Activated T-helper 9 cell treated with anti-CD3 and anti-CD28 coated beads, Interleukin-2, amount 50 U/mL, for 16 hours (primary cell): Measurements from ENCODE around the gene NTN1.

Source experiments
- DNase-seq: peaks from one replicate; pipeline ENCODE4 v3.0.0-alpha.2; 2020; ENCODE audit warnings: low read depth

NTN1 gene

GRCh38 chr17:9162275-9162985 is 141.1 kb downstream of the NTN1 start:
- DNase-seq, result no peak

GRCh38 chr17:9166788-9167187 is 145.5 kb downstream of the NTN1 start:
- DNase-seq, result no peak

DNA sequence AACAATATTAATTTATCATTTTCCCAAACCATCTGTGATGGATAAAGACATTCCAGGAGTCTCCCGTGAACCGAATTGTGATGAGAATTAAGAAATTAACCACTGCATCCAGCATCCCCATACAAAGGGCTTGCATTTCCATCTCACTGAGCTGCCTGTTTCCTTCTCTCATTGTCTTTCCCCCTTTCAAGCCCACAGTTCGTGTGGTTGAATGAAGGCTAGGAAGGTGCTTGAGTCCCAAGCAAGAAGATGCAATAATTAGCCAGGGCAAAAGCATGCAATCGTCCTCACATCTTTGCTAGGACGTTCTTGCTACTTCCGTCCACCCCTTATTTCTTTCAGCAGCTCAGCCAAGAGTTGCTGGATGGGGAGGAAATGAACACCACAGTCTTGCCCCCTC is 146.1 kb downstream of the NTN1 start:
- no peak for DNase-seq

DNA sequence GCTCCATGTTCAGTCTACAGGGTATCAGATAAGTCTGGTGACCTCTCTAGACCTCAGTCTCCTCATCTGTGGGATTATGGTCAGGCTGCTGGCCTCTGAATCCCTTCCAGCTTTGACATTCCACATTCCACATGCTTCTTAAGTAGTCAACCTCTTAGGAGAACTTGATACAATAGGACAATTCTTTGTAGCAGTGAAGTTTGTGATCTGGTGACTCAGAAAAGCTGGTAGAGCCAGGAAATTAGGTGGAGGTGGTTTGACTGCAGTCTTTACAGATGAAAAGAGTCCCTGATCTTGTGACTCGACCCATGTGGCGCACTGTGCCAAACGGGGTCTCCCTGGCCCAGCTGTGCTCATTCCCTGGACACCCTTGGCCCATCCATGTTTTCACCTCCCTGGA is 147.8 kb downstream of the NTN1 start:
- DNase-seq, result no peak

- no peak for DNase-seq
These were observed 149.0 kb downstream of the NTN1 start for GRCh38 chr17:9170336-9170735.

DNA sequence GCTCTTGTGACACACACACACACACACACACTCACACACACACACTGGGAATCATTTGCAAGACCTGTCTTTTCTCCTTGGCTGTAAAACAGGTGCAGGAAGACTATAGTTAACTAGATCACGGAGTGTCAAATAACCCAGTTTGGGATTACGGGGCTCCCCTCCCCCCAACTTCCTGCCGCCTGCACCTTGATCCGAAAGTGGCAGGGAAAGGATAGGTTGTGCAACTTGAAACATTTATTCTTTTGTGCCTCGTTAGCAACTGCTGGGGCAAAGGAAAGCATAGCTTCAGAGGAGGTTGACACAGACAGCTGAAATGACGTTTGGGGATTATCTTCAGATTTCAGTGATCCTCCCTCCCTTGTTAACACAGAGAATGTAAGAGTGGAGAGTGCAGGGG is 149.5 kb downstream of the NTN1 start:
- DNase-seq, result no peak

GRCh38 chr17:9173386-9173983 is 152.2 kb downstream of the NTN1 start:
- no peak for DNase-seq

- DNase-seq, result no peak
These were observed 153.0 kb downstream of the NTN1 start for GRCh38 chr17:9174312-9174711.

DNA sequence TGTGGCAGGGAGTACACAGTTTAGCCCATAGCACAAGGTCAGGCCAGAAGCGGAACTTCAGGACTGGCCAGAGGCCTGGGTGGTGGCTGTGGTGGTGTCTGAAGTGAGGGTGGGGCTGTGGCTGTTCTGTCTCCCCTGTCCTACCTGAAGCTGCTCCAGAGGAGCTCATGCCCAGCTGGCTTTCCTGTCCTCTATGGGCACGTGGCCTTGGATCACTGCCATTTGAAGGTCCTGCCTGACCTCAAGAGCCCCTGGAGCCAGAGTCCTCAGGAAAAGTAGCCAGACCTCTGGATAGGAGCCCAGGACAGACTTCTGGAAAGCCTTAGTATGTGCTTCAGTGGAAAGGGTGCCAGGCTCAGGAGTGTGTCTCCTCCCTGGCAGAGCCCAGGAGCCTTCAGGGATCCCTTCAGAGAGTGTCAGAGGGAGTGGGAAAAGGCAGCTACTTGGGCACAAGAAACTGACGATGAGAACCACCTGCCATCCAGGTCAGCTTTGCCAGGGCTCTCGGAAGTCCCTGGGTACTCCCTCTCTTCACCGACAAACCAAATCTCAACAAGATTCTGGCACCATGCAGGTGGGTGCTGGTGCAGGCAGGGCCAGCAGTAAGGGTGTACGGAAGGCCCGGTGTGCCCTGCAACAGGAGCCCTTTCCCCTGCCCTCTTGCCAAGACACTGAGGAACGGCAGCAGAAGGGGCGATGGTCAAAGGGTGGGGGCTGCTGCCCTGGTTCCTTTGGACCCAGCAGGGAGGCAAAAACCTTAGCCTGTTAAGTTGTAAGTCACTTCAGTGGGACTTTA is 153.7 kb downstream of the NTN1 start:
- DNase-seq, result no peak

DNA sequence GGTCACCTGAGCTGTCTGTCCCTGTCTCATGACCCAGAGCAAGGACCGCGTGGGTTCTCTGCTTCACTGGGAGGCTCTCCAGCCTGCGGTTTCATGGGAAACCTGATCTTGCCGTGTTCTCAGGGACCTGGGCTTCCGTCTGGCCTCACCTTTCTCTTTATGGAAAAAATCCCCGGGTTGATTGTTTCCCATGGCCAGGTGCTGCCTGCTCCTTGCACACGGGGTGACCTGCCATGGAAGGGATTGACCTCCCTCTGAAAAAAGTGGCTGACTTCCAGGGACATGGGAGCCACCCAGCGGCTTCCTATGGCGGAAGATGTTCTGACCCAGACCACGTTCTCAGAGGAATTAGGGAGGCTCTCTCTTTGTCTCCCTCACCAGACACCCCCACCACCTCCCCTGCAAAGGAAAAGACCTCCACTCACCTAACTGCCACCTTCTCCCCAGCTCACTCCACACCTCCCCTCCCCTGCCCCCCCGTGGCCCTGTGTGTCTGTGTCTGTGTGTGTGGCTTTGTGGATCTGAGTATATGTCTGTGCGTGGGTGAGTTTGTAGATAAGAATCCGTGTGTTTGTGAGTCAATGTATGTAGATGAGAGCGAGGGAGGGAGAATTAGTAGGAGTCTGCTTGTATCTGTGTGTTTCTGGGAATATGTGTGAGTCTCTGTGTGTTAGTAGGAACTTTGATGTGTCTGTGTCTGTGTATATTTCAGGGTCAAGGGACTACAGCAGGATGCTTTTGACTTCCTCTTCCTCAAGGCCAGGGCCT is 154.6 kb downstream of the NTN1 start:
- DNase-seq, result no peak

- DNase-seq, result no peak
These were observed 155.9 kb downstream of the NTN1 start for GRCh38 chr17:9177212-9177611.

DNA sequence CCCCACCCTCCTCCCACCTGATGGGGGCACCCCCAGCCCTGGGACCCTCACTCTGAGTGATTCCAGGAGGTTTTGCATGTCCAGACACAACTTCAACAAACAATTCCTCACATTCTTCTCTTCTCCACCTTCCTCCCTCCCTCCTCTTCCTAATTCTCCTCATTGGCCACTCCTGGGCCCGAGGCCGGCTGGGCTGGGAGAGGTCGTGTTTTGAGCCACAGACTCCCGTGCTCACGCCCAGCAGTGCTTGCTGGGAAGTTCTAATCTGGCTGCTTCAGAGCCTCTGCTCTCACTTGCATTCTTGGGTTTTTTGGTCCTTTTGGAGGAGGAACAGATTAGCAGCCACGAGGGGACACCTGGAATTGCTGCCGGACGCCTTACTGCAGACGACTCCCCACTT is 157.0 kb downstream of the NTN1 start:
- DNase-seq, result no peak

GRCh38 chr17:9179602-9180001 is 158.3 kb downstream of the NTN1 start:
- no peak for DNase-seq

DNA sequence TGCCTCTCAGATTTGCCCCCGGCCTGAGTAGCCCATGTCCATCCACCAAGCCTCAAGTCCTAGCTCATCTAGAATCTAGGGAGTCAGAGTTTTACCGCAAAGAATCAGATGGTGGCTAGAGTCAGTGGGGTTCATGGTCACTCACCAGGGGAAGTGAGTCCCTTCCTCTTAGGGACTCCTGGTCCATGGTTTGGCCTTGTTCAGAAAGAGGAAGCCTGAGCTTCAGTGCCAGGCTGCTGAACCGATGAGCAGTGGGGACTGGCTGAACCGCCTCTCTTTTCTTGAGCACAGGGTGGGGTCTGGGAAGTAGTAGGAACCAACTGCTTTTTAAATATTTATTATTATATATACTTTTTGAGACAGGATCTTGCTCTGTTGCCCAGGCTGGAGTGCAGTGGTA is 160.3 kb downstream of the NTN1 start:
- DNase-seq, result no peak

DNA sequence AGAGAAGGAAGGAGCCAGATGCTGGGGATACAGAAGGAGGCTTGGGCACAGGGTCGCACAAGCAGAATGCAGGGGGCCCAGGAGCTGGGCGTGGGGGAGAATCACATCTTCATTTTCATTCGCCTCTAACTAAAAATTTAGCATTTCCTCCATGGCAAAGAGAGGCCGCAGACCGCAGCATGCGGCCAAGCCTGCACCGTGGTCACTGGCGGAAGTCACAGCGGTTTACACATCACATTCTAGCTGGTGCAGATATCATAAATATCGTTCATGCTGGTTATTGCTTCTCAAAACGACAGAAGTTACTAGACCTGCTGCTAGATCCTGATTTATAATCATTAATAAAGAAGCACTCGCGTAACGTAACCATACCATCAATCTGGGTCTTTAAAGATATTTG is 162.0 kb downstream of the NTN1 start:
- DNase-seq, result no peak

- no peak for DNase-seq
These were observed 163.8 kb downstream of the NTN1 start for GRCh38 chr17:9185142-9185541.

DNA sequence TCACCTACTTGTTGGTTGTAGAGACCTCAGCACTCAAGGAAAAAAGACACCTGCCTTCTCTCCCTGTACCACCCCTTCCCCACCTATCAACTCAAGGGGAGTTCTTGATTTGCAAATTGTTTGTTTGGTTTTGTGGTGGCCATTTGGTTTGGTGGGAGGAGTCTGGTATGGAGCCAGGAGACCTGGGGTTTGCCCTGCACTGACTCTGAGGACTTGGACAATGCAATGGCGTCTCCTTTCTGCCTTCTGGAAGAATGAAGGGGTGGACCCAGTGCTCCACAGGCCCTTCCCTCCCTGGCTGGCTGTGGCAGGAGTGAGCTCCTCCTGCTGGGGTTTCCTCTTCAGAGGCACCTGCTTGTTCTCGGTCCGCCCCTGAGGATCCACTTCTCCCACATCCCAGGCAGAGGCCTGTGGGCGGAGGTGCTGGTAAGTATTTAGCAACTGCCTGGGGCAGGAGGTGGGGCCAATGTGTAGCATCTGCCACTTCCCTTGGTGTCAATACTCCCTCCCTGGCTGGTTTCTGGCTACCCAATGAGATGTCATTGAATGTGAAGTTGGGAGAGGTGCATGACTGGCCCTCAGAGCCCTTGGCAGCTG is 164.5 kb downstream of the NTN1 start:
- no peak for DNase-seq

- no peak for DNase-seq
These were observed 166.5 kb downstream of the NTN1 start for GRCh38 chr17:9187828-9188227.

DNA sequence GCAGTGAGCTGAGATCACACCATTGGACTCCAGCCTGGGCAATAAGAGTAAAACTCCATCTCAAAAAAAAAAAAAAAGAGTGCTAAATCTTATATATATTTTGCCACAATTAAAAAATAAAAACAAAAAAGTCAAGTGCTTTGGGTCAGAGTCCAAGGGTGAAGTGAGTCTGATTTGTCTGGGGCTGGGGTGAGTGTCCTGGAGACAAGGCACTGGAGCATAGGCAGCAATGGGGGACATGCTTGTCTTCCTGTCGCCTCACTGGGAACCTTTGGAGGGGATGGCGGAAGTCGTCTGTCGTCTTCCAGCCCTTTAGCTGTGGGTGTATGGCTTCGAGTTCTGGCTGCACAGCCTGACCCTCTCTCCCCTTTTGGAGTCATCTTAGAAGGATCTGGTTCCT is 167.1 kb downstream of the NTN1 start:
- no peak for DNase-seq

DNA sequence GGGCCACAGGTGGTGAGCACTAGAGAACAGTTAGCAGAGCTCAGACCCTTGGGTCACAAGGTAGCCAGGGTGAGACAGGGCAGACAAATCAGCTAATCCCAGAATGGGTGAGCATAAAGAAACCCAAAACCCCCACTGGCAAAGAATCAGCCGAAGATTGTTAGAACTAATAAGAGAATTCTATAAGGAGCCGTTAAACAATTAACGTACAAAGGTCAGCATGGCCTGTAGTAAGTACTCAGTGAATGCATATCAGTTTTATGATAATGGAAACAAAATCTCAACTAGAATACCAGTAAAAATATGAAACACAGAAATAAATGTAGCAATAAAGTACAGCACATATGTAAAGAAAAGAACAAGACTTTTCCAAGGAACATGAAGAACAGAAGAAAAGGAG is 168.6 kb downstream of the NTN1 start:
- no peak for DNase-seq

DNA sequence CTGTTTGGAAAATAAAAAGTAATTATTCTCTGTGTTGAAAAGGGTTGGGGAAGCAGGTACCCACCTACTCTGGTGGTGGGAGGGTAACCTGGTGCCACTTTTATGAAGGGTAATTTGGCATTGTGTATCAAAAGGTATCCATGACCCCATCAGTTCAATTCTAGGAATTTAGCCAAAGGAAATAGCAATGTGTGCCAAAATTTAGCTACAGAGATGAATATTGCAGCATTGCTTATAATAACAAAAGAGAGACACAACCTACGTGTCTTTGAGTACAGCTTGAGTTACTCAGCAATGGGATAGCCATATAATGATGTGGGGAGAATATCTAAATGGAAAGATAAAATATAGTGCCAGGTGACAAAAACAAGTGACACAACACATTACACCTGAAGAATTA is 170.7 kb downstream of the NTN1 start:
- no peak for DNase-seq

- DNase-seq, result no peak
These were observed 174.1 kb downstream of the NTN1 start for GRCh38 chr17:9195411-9195810.
